IMR-90 (cell line): ENCODE results near the gene ADM. TPM values are rescaled to one million over a fixed set of nuclear protein-coding genes. Genes with fewer than 3 reads are reported as not detected.

Source experiments
- ATAC-seq: fragments of 200-7000 bp; cut with Tn5 transposase; 2 replicates; pipeline ENCODE4 v1.9.1; 2020; ENCODE audit warnings: low read depth, mild to moderate bottlenecking, moderate library complexity
- BruUV-seq: library from RNA; stranded (reverse); fragments of 400-500 nt; replicated peaks from 2 replicates; lab custom pipeline; 2021; lab: Mats Ljungman, UMichigan
- CTCF ChIA-PET: fragments of 300-600 bp; formaldehyde crosslinking; extraction: SDS; loops from one replicate; lab custom pipeline; 2021; ENCODE audit warnings: antibody characterized with exemption; lab: Yijun Ruan, JAX
- POLR2A ChIA-PET: fragments of 300-600 bp; sonication (Branson Sonifier 250); formaldehyde crosslinking; loops from one replicate; lab custom pipeline; 2022; ENCODE audit warnings: antibody characterized with exemption; ENCODE audit not compliant: unreplicated experiment; lab: Charles Lee
- DNase-seq: peaks from one replicate; pipeline ENCODE4 v3.0.0; 2013
- H2AFZ ChIP-seq: replicated peaks from 2 replicates; pipeline ENCODE3; 2013; ENCODE audit warnings: low read length, mild to moderate bottlenecking; ENCODE audit not compliant: poor library complexity
- H2AK5ac ChIP-seq: 2 replicates; pipeline ENCODE4 v1.6.1; 2013; ENCODE audit warnings: low read depth, low read length, inconsistent platforms
- H2AK9ac ChIP-seq: replicated peaks from 2 replicates; pipeline ENCODE3; 2013; ENCODE audit warnings: mild to moderate bottlenecking, low read depth, low read length, moderate library complexity; ENCODE audit not compliant: poor library complexity
- H2BK120ac ChIP-seq: 2 replicates; pipeline ENCODE4 v1.6.1; 2013; ENCODE audit warnings: low read depth, low read length, inconsistent platforms
- H2BK15ac ChIP-seq: 3 replicates; pipeline ENCODE4 v1.6.1; 2013; ENCODE audit warnings: low read depth, low read length, inconsistent platforms
- H2BK20ac ChIP-seq: 2 replicates; pipeline ENCODE4 v1.6.1; 2013; ENCODE audit warnings: low read depth, mild to moderate bottlenecking, inconsistent platforms, low read length, moderate library complexity
- H2BK5ac ChIP-seq: 2 replicates; pipeline ENCODE4 v1.6.1; 2013; ENCODE audit warnings: mild to moderate bottlenecking, low read depth, low read length, inconsistent platforms; ENCODE audit not compliant: poor library complexity, severe bottlenecking
- H3K14ac ChIP-seq: replicated peaks from 2 replicates; pipeline ENCODE4 v1.6.1; 2013; ENCODE audit warnings: low read depth, low read length, inconsistent platforms
- H3K18ac ChIP-seq: 2 replicates; pipeline ENCODE4 v1.6.1; 2013; ENCODE audit warnings: low read depth, low read length, control low read depth
- H3K23ac ChIP-seq: 2 replicates; pipeline ENCODE4 v1.6.1; 2013; ENCODE audit warnings: low read depth, low read length, inconsistent platforms
- H3K27ac ChIP-seq: 2 replicates; pipeline ENCODE4 v1.5.1; 2013; ENCODE audit warnings: mild to moderate bottlenecking, control low read depth, low read length; ENCODE audit not compliant: insufficient read depth
- H3K27me3 ChIP-seq: 2 replicates; pipeline ENCODE4 v1.6.1; 2013; ENCODE audit warnings: low read length; ENCODE audit not compliant: control insufficient read depth, insufficient read depth
- H3K36me3 ChIP-seq: 2 replicates; pipeline ENCODE4 v1.6.1; 2013; ENCODE audit warnings: low read length, mixed read lengths; ENCODE audit not compliant: control insufficient read depth, insufficient read depth
- H3K4ac ChIP-seq: 2 replicates; pipeline ENCODE4 v1.6.1; 2013; ENCODE audit warnings: low read depth, low read length, inconsistent platforms
- H3K4me1 ChIP-seq: 2 replicates; pipeline ENCODE4 v1.6.1; 2013; ENCODE audit warnings: low read length, mixed read lengths; ENCODE audit not compliant: control insufficient read depth, insufficient read depth
- H3K4me2 ChIP-seq: 2 replicates; pipeline ENCODE4 v1.6.1; 2013; ENCODE audit warnings: low read depth, mild to moderate bottlenecking, control low read depth, low read length, moderate library complexity
- H3K4me3 ChIP-seq: 2 replicates; pipeline ENCODE4 v1.5.1; 2013; ENCODE audit warnings: low read depth, mild to moderate bottlenecking, control low read depth, low read length, moderate library complexity; ENCODE audit not compliant: insufficient read depth
- H3K56ac ChIP-seq: 2 replicates; pipeline ENCODE4 v1.6.1; 2013; ENCODE audit warnings: low read length, inconsistent platforms; ENCODE audit not compliant: insufficient read depth; ENCODE audit errors: extremely low read depth
- H3K79me1 ChIP-seq, 2 experiments: 2 replicates each; pipeline ENCODE4 v1.6.1; 2013; ENCODE audit warnings: low read length in 2 of 2, inconsistent platforms in 1 of 2, low read depth in 1 of 2
- H3K9ac ChIP-seq: 2 replicates; pipeline ENCODE4 v1.6.1; 2013; ENCODE audit warnings: low read depth, low read length, control low read depth
- H3K9me1 ChIP-seq: 2 replicates; pipeline ENCODE4 v1.6.1; 2013; ENCODE audit warnings: low read length, inconsistent platforms; ENCODE audit not compliant: insufficient read depth
- H3K9me3 ChIP-seq: 2 replicates; pipeline ENCODE4 v1.6.1; 2013; ENCODE audit warnings: low read length; ENCODE audit not compliant: control insufficient read depth, insufficient read depth
- H4K20me1 ChIP-seq: 2 replicates; pipeline ENCODE4 v1.6.1; 2013; ENCODE audit warnings: low read length, inconsistent platforms; ENCODE audit not compliant: insufficient read depth
- H4K5ac ChIP-seq: 2 replicates; pipeline ENCODE4 v1.6.1; 2013; ENCODE audit warnings: mild to moderate bottlenecking, low read depth, low read length, control low read depth
- H4K8ac ChIP-seq, 2 experiments: 2 replicates each; pipeline ENCODE4 v1.6.1; 2013; ENCODE audit warnings: low read depth in 2 of 2, low read length in 2 of 2, control low read depth in 1 of 2, inconsistent platforms in 1 of 2
- H4K91ac ChIP-seq: 2 replicates; pipeline ENCODE4 v1.6.1; 2013; ENCODE audit warnings: low read depth, low read length, inconsistent platforms; ENCODE audit not compliant: insufficient read depth
- BHLHE40 ChIP-seq: fragments of 150-350 bp; IDR thresholded peaks from 2 replicates; pipeline ENCODE4 v1.6.1; 2016; ENCODE audit warnings: mild to moderate bottlenecking, low read depth, low read length
- CEBPB ChIP-seq: IDR thresholded peaks from 2 replicates; pipeline ENCODE4 v1.6.1; 2012; ENCODE audit warnings: low read depth, low read length, improper control_type of control experiment
- CHD1 ChIP-seq: IDR thresholded peaks from 2 replicates; pipeline ENCODE4 v1.6.1; 2012; ENCODE audit warnings: low read depth, low read length, improper control_type of control experiment
- CTCF ChIP-seq: conservative IDR thresholded peaks from 2 replicates; pipeline ENCODE4 v1.5.1; 2012; ENCODE audit warnings: mild to moderate bottlenecking, low read depth, low read length, improper control_type of control experiment
- ELK1 ChIP-seq: fragments of 150-350 bp; IDR thresholded peaks from 2 replicates; pipeline ENCODE4 v1.6.1; 2016; ENCODE audit warnings: low read depth, mild to moderate bottlenecking, low read length, moderate library complexity, borderline replicate concordance
- FOS ChIP-seq: fragments of 150-350 bp; IDR thresholded peaks from 2 replicates; pipeline ENCODE4 v1.6.1; 2016; ENCODE audit warnings: low read depth, low read length
- MAFK ChIP-seq: IDR thresholded peaks from 2 replicates; pipeline ENCODE4 v1.6.1; 2012; ENCODE audit warnings: low read depth, low read length, improper control_type of control experiment
- MAZ ChIP-seq: IDR thresholded peaks from 2 replicates; pipeline ENCODE4 v1.6.1; 2012; ENCODE audit warnings: low read depth, mild to moderate bottlenecking, low read length, improper control_type of control experiment, moderate library complexity, borderline replicate concordance
- MXI1 ChIP-seq: IDR thresholded peaks from 2 replicates; pipeline ENCODE4 v1.6.1; 2012; ENCODE audit warnings: low read depth, mild to moderate bottlenecking, low read length, moderate library complexity, borderline replicate concordance
- NFE2L2 ChIP-seq: fragments of 150-350 bp; IDR thresholded peaks from 2 replicates; pipeline ENCODE4 v1.6.1; 2016; ENCODE audit warnings: low read depth, mild to moderate bottlenecking, low read length
- POLR2A ChIP-seq: IDR thresholded peaks from 2 replicates; pipeline ENCODE4 v1.6.1; 2012; ENCODE audit warnings: mild to moderate bottlenecking, low read depth, low read length
- RAD21 ChIP-seq: IDR thresholded peaks from 2 replicates; pipeline ENCODE4 v1.6.1; 2012; ENCODE audit warnings: low read length, improper control_type of control experiment
- RCOR1 ChIP-seq: IDR thresholded peaks from 2 replicates; pipeline ENCODE4 v1.6.1; 2012; ENCODE audit warnings: mild to moderate bottlenecking, low read length, improper control_type of control experiment; ENCODE audit not compliant: insufficient replicate concordance
- RFX5 ChIP-seq: IDR thresholded peaks from 2 replicates; pipeline ENCODE4 v1.8.0; 2012; ENCODE audit warnings: low read depth, mild to moderate bottlenecking, low read length, moderate library complexity
- SMC3 ChIP-seq: fragments of 150-350 bp; IDR thresholded peaks from 2 replicates; pipeline ENCODE4 v1.6.1; 2016; ENCODE audit warnings: low read depth, mild to moderate bottlenecking, antibody characterized with exemption, low read length, moderate library complexity
- USF2 ChIP-seq: fragments of 150-350 bp; IDR thresholded peaks from 2 replicates; pipeline ENCODE4 v1.6.1; 2017; ENCODE audit warnings: mild to moderate bottlenecking, antibody characterized with exemption, low read length, low read depth
- WGBS, 2 experiments: methylation state at CpG; one replicate each; pipeline versions ENCODE4 v1.1.5 to v1.1.7; 2013; ENCODE audit warnings: missing lambda C conversion rate in 2 of 2; ENCODE audit not compliant: insufficient read length in 1 of 2; ENCODE audit errors: extremely low coverage in 2 of 2; 5-methylcytosine and 5-hydroxymethylcytosine counted together
- dilution Hi-C: fragments of 300-500 bp; cut with HindIII; formaldehyde crosslinking; loops from one replicate; pipeline ENCODE4 v1.14.3; 2018; ENCODE audit warnings: low sequenced_read_pairs; ENCODE audit not compliant: unreplicated experiment
- in situ Hi-C: fragments of 300-500 bp; cut with MboI; formaldehyde crosslinking; loops from 3 replicates; pipeline ENCODE4 v1.14.3; 2019; ENCODE audit warnings: low sequenced_read_pairs, inconsistent platforms, mixed read lengths
- intact Hi-C: fragments of 100-400 bp; cut with micrococcal nuclease; formaldehyde crosslinking; loops from 2 replicates; pipeline ENCODE4 v1.10.0; 2022
- polyA plus RNA-seq, 3 experiments: library from polyadenylated mRNA; depleted of rRNA; stranded (reverse); fragments of >200 nt; gene quantifications; 2 replicates each; pipeline ENCODE4 v1.2.3, GENCODE V29; 2012; ENCODE audit warnings: low replicate concordance in 1 of 3
- total RNA-seq: library from RNA; depleted of rRNA; stranded (reverse); fragments of >200 nt; gene quantifications from 2 replicates; pipeline ENCODE4 v1.2.3, GENCODE V29; 2012

The ADM gene
- total and polyA plus RNA-seq, 2 of the 4 experiments (the other 2 are of a cell fraction) = 357 to 559 TPM

- Histone ChIP-seq H3K4me2 (no peak overlapping the region), H2BK15ac (peak overlapping the region; percentile 86; the same call in 1 of the 3 replicates), H2AK9ac (no peak overlapping the region), H4K91ac (no peak overlapping the region), H2BK120ac (peak overlapping the region; percentile 51; the same call in 1 of the 2 replicates), H3K9me3 (no peaks in the 10 kb centered on the region), H3K27me3 (no peaks in the 10 kb centered on the region), H3K14ac (no peak overlapping the region; the same call in 1 of the 2 replicates), H3K9me1 (peaks cover 7% of the 10 kb centered on the region), H4K8ac (no peak overlapping the region), H3K4me1 (peaks cover 10% of the 10 kb centered on the region), H3K18ac (no peak overlapping the region; the same call in 1 of the 2 replicates), H3K36me3 (no peaks in the 10 kb centered on the region), H4K5ac (no peak overlapping the region), H4K20me1 (no peaks in the 10 kb centered on the region; the same call in 1 of the 2 replicates), H3K23ac (peak overlapping the region; percentile 4; the same call in 1 of the 2 replicates), H3K27ac (no peak overlapping the region), H3K79me1 (peaks cover 18 to 71% of the 10 kb centered on the region in 2 experiments), H2BK20ac (0 out of 2 replicates have a peak overlapping the region, but pooled peaks have one; percentile 54), H3K9ac (no peak overlapping the region), H2AFZ (no peak overlapping the region), H2BK5ac (peak overlapping the region; percentile 68), H3K4me3 (no peak overlapping the region), H3K56ac (no peak overlapping the region), H3K4ac (peak overlapping the region; percentile 67), H2AK5ac (no peak overlapping the region)
- in situ Hi-C loops (no loop called here), intact Hi-C loops (no loop called here), dilution Hi-C loops (no loop called here)
- ATAC-seq (no peak; the same call in 1 of the 2 replicates), DNase-seq (no peak)
- CTCF ChIA-PET = no interaction called here
- TF ChIP-seq MAFK (no peak), MXI1 (no peak), ELK1 (no peak), NFE2L2 (no peak), POLR2A (no peak), CHD1 (no peak), RAD21 (no peak), RFX5 (no peak), CTCF (no peak), USF2 (no peak), FOS (no peak), MAZ (no peak), RCOR1 (no peak), BHLHE40 (no peak), SMC3 (no peak), CEBPB (no peak)
- BruUV-seq = no TSS peak
- WGBS, 2 experiments = no CpG with 5 or more reads among the region's 3 CpGs
- POLR2A ChIA-PET = no interaction called here
Measured at GRCh38 chr11:10267821-10268220, 37.1 kb upstream of the ADM start.
